GM21619 (cell line): ENCODE measurements around the gene HSPB8.

Source experiments
- ATAC-seq: cut with Tn5 transposase; IDR thresholded peaks from one replicate; pipeline ENCODE4 v1.9.1; 2021; ENCODE audit not compliant: unreplicated experiment

The HSPB8 gene

DNA sequence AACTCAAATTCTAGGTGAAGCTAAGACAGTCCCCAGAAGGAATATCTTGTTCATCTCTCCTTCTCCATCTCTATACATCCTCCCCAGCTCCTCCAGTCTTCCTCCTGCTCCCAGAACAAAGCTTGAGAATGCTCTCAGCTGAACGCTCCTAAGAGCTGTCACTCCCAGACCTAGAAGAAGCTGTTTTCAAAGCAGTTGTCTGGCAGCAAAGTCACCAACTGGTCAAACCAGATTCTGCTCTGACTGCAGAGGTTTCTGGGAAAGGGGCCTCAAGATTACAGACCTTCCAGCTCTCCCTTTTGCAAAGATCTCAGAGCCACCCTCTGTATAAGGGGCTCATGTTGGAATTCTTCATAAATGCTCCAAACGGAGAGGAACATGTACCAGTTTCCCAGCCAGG is 9.6 kb upstream of the HSPB8 start:
- ATAC-seq = no peak

DNA sequence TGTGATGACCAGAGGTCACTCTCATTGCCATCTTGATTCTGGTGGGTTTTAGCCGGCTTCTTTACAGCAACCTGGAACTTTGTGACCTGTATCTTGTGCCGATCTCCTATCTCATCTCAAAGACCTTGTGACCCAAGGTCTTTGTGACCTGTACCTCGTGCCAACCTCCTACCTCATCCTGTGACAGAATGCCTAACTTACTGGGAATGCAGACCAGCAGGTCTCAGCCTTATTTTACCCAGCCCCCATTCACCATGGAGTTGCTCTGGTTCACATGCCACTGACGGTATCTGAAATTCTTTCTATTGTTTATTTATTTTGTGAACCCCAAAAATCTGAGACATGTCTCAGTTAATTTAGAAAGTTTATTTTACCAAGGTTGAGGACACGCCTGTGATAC is 7.4 kb upstream of the HSPB8 start:
- no peak for ATAC-seq

DNA sequence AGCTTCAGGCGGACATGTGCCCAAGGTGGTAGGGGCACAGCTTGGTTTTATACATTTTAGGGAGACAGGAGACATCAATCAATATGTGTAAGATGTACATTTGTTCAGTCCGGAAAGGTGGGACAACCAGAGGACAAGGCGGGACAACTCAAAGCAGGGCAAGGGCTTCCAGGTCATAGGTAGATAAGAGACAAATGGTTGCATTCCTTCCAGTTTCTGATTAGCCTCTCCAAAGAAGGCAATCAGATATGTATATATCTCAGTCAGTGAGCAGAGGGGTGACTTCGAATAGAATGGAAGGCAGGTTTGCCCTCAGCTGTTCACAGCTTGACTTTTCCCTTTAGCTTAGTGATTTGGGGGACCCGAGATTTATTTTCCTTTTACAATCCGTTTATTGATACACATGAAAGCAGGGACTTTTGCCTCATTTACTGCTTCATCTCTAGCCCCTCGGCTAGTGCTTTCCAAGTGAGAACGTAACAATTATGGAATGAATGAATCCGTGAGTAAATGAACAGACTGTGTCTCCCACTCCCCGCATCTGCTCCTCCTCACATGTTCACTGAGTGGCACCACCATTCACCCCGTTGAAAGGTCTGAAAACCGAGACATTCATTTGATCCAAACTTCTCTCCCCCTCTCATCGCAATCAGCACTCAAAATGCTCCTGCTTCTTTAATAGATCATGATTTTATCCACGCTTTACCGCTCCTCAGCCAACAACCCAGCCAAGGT is 6.9 kb upstream of the HSPB8 start:
- no peak for ATAC-seq

DNA sequence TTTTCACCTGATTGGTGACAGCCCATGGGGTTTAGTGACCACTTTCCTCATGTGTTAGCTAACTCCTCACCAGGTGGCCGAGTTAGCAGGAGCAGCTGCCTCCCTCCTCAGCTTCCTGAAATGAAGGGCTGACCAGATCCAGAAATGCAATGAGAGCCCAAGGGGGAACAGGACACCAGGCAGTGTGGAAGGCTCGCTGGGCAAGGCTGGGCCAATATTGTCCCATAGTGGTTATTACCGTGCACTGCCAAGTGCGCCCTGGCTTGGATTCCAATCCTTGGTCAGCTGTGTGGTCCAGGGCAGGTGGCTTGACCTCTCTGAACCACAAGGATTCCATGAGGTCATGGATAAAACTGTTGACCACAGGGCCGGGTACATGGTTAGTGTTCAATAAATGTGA is 3.6 kb upstream of the HSPB8 start:
- ATAC-seq = no peak

DNA sequence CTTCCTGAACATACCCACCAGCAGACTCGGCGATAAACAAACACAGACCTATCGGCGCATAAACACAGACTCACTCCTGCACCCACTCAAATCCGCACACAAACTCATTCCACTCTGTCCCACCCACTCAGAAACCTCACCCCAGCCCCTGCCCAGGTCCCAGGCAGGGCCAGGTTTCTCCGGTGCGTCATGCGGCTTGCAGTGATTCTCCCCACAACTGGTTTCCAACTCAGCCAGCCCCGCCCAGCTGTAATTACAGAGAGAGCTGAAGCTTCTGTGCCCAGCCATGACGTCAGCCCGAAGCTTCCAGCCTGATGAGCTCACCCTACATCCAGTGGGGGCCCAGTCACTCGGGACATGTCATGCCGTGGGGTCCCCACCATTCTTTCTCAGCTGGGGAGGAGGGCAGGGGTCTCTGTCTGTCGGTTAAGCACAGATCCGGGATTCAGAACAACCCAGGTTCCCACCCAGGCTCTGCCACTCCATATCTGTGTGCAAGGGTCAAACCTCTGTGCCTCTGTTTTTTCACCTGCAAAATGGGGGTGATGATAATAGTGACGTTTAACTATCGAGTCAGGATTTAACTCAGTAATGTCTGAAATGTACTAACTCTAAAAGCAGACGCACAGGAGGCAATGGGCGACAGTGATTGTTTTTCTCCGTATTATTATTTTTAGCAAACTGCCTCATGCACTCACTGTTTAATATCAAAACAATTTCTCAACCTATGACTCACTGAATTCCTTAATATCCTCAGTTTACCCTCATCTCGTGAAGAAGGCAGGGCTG is 2.3 kb upstream of the HSPB8 start:
- ATAC-seq = no peak

DNA sequence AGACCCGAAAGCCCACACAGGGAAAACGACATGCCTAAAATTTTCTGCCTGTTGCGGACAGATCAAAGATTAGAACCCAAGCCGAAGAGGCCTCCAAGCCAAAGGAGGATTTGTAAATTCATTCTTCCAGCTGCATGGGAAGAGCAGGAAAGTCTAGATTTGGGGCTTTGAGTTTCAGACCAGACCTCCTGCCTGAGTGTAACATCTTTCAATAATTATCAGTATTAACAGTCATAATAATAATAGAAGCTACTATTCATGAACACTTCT is 1.7 kb upstream of the HSPB8 start:
- no peak for ATAC-seq

DNA sequence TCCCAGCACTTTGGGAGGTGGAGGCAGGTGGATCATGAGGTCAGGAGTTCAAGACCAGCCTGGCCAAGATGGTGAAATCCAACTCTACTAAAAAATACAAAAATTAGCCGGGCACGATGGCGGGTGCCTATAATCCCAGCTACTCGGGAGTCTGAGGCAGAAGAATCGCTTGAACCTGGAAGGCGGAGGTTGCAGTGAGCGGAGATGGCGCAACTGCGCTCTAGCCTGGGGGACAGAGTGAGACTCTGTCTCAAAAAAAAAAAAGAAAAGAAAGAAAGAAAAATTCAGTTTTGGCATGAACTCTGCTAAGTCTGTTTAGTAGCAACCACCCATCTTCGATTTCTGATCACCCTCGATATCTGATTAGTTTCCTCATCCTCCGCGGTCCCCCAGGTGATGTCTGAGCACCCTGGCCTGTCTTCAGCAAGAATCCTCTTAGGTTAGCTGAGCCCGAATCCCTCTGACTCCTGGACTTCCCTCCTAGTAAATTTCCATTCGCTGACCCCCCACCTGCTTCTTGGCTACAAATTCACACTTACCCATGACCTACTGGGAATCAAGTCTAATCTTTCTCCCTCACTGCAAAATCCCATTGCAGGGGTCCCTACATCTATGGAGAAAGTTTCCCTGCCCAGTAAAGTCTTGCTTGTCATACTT is 879 bp upstream of the HSPB8 start:
- no peak for ATAC-seq

DNA sequence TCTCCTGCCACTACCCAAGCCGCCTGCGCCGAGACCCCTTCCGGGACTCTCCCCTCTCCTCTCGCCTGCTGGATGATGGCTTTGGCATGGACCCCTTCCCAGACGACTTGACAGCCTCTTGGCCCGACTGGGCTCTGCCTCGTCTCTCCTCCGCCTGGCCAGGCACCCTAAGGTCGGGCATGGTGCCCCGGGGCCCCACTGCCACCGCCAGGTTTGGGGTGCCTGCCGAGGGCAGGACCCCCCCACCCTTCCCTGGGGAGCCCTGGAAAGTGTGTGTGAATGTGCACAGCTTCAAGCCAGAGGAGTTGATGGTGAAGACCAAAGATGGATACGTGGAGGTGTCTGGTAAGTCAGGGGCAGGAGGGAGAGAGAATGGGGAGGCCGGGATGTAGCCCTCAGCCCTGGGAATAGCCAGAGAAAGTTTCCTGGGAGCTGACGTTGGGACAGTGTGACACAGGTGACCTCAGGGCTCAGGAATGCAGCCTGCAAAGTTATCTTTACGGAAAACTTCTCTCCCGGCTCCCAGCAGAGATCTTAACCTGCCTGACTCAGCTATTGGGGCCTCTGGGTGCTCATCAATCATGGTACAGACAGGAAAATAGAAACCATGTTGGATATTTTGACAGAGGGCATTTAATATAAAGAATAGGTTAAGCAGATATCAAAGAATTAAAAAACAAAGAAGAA is 747 bp downstream of the HSPB8 start:
- no peak for ATAC-seq

DNA sequence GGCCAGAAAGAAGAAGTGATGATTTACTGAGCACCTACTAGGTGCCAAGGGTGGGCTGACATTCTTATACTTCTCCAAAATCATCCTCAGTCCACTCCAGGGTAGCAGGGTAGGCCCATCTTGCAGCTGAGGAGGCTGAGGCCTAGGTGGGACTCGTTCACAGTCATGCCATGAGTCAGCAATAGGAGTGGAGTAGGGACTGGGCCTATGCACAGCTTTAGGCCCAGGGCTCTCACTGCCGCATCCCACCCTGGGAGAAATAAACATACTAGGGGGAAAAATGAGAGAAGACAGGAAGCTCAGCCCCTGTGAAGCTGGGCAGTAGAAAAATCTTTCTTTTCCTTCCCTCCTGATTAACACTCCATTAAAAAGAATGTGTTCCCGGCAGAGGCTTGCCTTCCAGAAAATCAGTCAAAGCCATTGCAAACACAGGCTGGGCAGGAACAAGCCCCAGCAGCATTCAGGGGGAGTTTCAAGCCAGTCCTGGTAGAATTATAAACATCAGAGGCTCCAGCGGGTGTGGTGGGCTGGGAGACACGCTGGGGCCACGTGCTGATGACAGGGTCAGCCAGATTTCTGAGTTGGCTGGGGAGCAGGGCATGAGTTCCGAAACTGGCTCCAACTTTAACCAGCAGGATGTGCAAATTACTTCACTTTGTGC is 1.8 kb downstream of the HSPB8 start:
- ATAC-seq = no peak

DNA sequence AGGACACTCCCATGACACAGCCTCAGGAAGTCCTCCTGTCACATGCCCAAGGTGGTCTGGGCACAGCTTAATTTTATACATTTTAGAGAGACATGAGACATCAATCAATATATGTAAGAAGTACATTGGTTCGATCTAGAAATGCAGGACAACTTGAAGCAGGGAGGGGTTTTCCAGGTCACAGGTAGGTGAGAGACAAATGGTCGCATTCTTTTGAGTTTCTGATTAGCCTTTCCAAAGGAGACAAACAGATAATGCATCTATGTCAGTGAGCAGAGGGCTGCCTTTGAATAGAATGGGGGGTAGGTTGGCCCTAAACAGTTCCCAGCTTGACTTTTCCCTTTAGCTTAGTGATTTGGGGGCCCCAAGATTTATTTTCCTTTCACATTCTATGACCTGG is 2.5 kb downstream of the HSPB8 start:
- no peak for ATAC-seq

DNA sequence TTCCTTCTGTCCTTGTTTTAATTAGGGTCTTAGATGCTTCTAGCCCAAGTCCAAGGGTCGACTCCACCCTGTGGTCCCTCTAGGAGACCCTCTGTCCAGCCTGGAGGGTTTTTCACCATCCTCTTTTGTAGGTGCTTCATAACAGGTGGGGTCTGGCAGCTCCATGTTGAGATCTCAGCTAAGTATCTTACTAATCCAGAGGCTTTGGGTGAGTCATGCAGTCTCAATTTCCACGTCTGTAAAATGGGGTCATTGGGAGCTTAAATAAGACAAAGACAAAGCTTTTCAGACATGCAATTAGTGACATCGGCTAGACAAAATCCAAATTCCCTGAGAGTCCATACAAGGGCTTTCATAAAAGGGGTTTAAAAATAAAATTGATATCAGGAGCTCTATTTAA is 3.2 kb downstream of the HSPB8 start:
- no peak for ATAC-seq

DNA sequence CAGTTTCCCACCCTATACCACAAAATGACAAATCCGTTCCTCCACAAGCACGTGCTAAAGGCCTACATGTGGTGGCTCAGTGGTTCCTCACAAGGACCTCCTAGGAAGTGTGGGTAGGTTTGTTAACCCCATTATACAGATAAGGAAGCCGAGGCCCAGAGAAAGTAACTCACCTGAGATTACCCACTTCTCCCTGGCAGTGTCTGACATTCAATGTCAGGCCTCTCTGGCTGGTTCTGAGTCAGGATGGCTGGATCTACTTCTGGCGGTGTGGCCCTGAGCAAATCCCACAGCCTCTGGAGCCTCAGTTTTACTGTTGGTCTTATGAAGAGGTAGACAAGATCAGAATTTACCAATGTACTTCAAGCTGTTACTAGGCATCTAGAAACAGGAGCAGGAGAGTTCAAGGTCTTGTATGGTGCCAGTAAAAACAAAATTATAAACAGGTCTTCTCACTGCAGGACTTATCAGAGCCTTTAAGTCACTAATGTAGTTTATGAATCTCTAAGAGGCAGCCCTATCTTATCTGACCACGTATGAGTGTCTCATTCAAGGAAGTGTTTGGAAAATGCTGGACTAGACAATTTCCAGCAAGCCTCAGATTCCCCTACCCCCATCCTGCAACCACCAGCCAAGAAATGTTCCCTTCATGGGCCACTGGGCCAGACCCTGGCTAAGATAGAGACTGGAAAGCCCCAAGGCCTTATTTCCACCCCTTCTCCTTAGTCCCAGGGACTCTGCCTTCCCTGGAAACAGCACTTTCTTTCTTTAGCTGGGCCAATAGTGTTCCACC is 4.2 kb downstream of the HSPB8 start:
- no peak for ATAC-seq

DNA sequence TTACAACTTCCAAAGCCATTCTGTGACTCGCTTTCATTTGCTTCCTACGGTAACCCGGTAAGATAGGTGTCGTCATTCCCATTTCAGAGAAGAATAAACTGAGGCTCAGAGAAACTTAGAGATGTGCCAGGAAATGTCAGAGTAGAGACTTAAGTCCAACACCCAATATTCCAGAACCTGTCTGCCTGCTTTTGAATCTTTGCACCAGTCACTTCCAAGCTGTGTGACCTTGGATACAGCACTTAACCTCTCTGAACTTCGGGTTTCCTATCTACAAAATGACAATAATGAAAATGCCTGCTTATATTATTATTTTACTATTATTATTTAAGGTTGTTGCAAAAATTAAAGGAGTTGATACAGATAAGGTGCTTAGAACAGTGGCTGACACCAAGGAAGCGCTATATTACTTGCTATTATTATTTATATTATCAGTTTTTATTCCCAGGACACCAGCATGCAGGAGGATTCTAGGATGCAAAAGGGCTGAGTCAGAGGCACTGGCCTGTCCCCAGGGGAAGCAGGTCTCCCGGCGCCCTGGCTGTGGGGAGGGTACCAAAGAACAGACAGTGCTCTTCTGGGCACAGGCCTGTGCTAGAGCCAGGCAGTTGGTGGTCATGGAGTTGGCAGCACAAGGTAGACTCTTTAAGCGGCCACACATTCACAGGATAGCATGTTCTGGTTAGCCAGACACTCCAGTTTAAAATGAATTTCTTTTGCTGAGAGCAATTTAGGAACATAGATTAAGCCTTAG is 5.4 kb downstream of the HSPB8 start:
- ATAC-seq = no peak

DNA sequence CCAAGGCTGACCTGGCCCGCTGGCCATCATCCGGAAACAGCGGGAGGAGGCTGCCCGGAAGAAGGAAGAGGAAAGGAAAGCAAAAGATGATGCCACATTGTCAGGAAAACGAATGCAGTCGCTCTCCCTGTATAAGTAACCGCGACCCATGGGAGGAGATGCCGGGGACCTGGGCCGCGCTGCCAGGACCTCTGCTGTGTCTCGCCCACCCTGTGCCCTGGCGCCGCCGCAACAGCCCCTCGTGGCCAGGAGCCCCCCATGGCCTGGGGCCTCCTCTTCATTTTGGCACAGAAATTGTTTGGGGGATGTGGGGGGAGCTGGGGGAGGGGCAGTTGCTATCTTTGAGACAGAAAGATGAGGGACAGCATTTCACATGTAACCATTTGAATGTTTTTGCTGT is 16.5 kb downstream of the HSPB8 start:
- no peak for ATAC-seq

DNA sequence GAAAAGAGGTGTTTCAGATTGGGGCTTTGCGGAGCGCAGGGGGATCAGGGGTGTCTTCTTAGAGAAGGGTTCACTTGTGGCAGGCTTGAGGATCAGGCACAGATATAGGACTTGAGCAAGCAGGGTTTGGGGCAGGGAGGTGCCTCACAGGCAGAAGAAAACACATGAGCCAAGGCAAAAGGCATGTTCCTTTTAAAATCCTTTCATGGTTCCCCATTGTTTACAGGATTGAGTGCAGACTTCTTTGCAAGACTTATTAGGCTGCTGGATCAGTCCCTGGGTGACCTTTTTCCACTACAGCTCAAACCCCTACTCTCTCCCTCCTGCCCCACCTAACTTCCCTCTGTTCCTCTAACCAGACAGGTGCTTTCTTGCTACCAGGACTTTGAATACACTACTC is 19.7 kb downstream of the HSPB8 start:
- ATAC-seq = no peak

DNA sequence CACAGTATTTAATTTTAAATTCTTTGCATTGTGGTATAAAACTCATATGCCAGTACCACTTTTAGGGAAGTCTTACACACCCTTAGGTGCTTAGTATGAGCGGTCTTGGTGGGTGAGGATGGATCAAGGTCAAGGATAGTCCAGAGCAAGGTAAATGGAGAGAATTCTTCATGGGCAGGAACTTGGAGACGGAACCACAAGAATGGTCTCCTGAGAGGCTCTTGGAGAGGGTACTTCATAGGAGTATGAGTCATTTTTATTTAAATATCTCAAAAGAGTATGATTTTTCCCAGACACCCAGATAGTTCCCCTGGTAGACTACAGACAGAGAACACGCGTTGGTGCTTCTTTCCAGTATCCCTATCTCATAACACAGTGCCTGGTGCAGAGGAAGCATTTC is 21.9 kb downstream of the HSPB8 start:
- ATAC-seq = no peak

DNA sequence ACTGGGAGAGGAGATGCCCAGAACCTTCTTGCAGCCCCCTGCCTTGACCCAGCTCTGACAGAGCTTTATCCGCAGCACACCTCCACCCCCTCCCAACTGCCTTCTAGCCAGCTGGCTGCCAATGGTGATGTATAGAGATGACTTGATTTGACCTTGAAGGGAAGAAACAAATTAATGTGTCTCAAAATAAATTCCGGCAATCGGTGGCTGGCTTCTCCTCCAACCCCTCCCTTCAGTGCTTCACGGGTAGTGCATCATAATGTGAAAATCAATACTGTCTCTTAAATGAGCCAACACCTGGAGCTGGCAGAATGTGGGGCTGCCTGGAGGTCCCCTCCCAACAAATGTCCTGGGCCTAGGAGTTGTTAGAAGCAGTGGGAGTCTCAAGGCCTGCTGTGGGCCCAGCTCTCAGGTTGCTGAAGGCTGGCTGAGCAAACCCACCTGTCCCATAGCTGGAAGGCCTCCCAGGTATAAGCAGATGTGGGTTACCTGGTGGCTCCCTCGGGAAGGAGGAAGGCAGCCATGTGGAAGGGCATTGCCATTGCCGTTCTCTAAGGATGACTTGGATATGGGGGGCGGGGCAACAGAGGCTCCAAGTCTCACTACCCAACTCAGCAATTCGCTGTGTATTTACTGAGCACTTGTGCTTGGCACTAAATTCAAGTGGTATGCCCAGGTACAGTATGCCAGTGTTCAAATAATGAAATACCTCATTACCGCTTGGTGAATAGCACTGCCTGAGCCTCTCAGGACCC is 23.2 kb downstream of the HSPB8 start:
- ATAC-seq = no peak

DNA sequence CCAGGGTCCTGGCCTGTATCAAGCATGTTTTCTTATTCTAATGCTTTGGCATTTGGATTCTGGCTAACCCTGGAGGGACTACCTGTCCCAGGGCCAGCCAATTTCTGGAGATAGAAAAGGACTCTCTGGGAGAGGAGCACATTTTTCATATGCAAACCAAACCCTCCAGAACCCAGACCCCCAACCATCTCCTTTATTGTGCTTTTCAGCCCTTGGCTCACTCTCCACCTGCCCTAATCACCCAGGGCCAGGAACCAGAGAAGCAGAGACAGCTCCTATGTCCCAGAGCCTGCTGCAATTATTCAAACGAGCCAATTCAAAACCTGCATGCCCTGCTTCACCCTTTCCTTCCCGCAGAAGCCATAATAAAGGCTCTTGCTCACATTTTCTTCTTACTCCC is 23.8 kb downstream of the HSPB8 start:
- ATAC-seq = no peak

DNA sequence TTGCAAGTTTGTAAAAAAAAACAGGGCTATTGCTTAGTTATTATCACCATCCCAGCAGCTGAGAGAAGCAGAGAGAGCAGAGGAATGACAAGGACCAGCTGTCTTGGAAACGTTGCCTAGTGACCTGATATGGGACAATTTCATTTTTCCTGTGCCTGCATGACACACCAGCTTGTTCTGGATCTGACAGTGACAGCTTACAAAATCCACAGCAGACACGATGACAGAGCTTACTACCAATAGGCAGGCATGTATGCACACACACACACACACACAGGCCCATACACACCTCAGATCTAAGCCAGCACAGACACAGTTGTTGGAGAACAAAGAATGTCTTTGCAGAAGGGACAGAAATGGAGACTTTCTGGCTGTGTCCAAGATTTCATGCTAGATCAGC is 25.4 kb downstream of the HSPB8 start:
- ATAC-seq = no peak
